GM18526 (cell line): Measurements from ENCODE around the gene CHAC1.

ENCODE experiments used
- POLR2A ChIP-seq: IDR thresholded peaks from 3 replicates; pipeline ENCODE4 v1.6.1; 2011; ENCODE audit not compliant: insufficient read length; ENCODE audit errors: extremely low read depth

CHAC1 gene

GRCh38 chr15:40952901-40953712, at the start of gene CHAC1:
TSS of gene CHAC1 (plus strand) at chr15:40953471. CDS start at chr15:40953584, 113 bp downstream.
- peak; percentile 82 for TF ChIP-seq POLR2A

GRCh38 chr15:40904552-40905201, 48.6 kb upstream of the CHAC1 start:
- TF ChIP-seq POLR2A: no peak

- no peak for TF ChIP-seq POLR2A
Observed at GRCh38 chr15:40906091-40906990, 46.9 kb upstream of the CHAC1 start.

- no peak for TF ChIP-seq POLR2A
Observed at GRCh38 chr15:40906991-40907802, 46.1 kb upstream of the CHAC1 start.

- TF ChIP-seq POLR2A: no peak
Observed at GRCh38 chr15:40908095-40908494, 45.2 kb upstream of the CHAC1 start.

GRCh38 chr15:40909662-40910630, 43.3 kb upstream of the CHAC1 start:
- no peak for TF ChIP-seq POLR2A

GRCh38 chr15:40911141-40911540, 42.1 kb upstream of the CHAC1 start:
- TF ChIP-seq POLR2A: no peak

GRCh38 chr15:40911693-40912092, 41.6 kb upstream of the CHAC1 start:
- TF ChIP-seq POLR2A: no peak

GRCh38 chr15:40912478-40912877, 40.8 kb upstream of the CHAC1 start:
- no peak for TF ChIP-seq POLR2A

- TF ChIP-seq POLR2A: no peak
Observed at GRCh38 chr15:40914013-40914412, 39.3 kb upstream of the CHAC1 start.

GRCh38 chr15:40914486-40914885, 38.8 kb upstream of the CHAC1 start:
- TF ChIP-seq POLR2A: no peak

GRCh38 chr15:40915116-40915661, 38.1 kb upstream of the CHAC1 start:
- TF ChIP-seq POLR2A: no peak

GRCh38 chr15:40915679-40916078, 37.6 kb upstream of the CHAC1 start:
- no peak for TF ChIP-seq POLR2A
